Measurements from ENCODE around the gene RABGAP1.

RABGAP1 gene

DNA sequence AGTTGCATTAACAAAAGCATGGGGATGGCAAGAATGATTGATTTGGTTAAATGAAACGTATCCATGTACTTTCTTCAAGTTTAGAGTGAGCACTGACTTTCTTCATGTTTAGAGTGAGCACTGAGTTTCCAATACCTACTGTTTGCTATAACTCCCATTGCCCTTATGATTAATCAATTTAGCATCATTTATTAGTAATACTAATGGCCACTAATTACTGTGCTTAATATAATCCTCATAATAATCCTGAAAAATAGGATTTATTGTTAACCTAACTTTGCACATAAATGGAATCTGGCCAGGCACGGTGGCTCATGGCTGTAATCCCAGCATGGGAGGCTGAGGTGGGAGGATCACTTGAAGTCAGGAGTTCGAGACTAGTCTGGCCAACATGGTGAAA is 70.6 kb downstream of the RABGAP1 start:
- DNase-seq = no peak

DNA sequence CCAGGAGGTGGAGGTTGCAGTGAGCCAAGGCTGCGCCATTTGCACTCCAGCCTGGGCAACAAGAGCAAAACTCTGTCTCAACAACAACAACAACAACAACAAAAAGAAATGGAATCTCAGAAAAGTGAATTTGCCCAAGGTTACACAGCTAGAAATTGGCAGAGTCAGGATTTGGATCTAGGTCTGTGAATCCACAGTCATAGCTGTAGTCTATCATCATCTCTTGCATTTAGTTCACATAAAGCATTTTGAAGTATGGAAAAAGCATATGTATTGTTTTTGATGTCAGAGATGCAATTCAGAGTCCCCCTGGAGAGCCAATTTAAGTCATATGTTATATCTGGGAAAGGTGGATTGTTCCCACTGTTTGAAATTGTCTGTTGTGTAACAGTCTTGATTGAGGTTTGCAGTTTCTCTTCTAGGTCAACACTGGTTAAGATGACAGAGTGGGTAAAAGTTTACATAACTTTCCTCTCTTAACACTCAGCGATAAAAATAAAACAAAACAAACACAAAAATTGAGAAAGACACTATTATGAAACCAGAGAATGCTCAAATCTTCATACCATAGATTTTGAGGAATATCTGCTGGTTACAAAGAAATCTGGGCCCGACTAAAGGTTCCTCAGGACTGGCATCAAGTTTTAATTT is 71.2 kb downstream of the RABGAP1 start:
- DNase-seq = no peak

DNA sequence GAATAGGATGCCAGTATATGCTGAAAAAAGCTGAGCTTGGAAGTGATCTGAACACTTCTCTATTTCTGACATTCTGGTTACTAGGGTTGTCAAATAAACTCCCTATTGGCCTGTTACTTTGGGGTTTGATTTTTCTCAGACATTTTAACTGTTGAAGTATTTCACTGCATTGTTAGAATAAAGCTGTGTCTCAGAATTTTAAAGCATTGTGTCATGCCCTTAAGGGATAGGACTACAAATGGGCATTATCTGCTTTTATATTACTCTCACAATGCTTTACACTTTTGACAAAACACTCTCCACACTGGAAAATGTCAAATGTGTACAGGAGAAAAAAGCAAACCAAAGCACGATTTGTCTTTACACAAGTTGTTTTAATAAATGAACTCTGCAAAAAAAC is 75.8 kb downstream of the RABGAP1 start:
- DNase-seq = no peak

DNA sequence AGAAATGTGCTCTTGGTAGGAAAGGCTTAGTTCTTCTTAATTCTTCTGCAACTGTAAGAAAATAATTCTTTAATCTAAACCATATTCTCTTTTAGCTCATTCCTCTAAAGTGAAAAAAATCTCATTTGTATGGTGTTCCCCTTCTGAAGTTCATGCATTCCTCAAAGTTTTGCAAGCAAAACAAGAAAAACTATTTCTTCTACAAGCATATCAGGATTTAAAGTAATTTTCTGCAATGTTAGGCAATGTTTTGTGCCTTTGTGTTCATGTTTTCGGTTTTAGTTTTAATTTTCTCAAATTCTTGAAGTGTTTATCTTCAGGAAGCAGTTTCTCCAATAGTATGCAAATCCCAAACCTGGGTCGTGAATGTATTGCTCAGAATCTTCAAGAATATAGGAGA is 80.0 kb downstream of the RABGAP1 start:
- no peak for DNase-seq

DNA sequence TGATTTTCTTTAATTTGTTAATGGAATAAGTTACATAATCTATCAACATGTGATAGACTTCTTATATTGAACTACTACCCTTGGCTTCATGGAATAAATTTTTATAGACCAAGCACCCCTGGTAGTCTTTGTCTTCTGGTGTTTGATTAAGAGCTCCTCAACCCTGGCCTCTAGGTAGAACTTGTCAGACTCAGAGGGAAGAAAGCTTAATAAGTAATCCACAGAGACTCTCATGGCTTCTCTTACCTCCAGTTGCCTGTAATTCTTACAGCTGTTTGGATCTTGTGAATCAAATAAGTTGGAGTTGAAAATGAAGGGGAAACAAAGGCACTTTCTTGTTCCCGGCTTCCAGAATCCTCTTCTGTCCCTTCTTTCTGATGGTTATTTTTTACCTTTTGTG is 85.6 kb downstream of the RABGAP1 start:
- DNase-seq = no peak

DNA sequence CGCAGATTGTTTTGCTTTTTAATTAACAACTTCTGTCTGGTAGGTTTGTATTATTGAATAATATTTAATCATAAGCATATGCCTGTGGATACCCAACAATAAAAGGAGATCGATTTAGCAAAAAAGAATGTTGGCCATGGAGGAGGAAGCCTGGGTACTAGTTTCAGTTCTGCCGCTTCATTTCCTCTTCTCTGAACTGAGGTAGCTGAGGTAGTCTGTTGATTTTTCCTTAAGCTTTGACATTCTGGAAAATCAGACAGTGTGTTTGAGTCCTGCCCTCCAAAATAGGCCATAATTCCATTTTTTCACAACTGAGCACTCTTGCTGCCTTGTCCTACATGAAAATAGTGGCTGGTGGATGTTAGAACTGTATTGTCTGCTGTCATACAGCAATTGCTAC is 86.7 kb downstream of the RABGAP1 start:
- no peak for DNase-seq

DNA sequence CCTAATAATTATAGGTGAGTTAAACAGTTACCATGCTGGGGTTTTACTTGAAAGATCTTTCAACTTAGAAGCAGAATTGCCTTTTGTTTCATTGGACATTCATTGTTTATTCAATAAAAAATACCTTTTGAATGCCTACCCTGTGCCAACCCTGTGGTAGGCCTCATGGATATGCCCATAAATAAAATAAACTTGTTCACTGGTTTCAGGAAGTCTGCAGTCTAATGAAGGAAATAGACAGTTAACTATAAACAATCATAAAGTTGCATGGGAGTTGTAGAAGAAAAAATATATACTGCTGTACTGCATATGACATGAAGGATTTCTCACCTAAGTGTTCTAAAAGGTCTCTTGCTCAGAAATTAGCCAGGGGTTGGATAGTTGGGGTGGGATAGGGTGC is 87.3 kb downstream of the RABGAP1 start:
- no peak for DNase-seq

DNA sequence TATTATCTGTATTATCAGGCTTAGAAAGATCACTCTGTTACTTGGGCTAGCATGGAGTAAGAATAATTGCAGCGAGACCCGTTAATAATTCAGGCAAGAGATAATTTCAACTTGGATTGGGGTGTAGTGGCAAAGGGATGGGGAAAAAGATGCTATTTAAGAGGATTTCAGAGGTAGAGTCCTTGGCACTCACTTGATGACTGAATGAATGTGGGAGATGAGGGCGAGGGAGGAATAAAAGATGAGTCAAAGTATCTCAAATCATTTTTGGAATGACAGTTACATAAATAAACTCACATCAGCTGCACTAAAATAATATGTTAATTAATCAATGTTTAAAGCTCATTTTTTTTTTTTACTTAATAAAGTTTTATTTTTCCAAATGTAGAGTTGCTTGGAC is 88.2 kb downstream of the RABGAP1 start:
- no peak for DNase-seq

DNA sequence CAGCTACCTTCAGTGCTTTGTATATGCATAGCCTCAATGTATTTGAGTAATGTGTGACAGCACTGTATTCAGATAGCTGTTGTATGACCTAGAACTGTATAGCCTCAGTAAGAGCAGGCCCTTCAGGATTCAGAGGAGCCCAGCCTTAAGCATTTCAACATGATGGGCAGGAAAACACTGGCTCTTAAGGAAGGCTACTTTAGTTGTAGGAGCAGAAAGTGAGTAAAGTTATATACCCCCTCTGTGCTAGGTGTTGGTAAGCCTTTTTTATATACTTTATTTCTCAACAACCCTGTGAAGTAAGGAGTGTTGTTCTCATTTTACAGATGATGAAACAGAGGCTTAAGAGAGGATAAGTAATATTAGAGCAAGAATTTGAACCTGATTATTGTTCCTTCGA is 91.1 kb downstream of the RABGAP1 start:
- no peak for DNase-seq

DNA sequence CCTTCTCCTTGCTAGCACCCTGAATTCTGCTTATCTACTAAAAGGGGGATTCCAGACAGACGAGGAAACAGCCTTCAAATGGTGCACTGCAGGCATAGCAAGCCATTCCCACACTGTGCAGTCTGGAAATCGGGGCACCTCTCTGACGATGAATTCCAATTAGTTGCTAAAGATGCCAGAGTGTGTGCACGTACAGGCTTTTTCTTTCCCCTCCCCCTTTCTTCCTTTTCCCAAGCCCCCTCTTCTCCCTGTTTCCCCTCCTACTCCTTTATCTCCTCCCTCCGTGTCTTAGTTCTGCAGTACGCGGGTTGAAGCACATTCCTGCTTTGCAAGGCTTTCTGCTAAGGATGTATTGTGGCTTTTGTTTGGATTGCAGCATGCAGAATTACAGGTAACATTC is 92.5 kb downstream of the RABGAP1 start, which contains the start of gene GPR21:
TSS of gene GPR21 (plus strand) at position 316 of the 400 bp plus-strand sequence. CDS start 900 bp downstream, outside the sequence.
- DNase-seq = no peak

DNA sequence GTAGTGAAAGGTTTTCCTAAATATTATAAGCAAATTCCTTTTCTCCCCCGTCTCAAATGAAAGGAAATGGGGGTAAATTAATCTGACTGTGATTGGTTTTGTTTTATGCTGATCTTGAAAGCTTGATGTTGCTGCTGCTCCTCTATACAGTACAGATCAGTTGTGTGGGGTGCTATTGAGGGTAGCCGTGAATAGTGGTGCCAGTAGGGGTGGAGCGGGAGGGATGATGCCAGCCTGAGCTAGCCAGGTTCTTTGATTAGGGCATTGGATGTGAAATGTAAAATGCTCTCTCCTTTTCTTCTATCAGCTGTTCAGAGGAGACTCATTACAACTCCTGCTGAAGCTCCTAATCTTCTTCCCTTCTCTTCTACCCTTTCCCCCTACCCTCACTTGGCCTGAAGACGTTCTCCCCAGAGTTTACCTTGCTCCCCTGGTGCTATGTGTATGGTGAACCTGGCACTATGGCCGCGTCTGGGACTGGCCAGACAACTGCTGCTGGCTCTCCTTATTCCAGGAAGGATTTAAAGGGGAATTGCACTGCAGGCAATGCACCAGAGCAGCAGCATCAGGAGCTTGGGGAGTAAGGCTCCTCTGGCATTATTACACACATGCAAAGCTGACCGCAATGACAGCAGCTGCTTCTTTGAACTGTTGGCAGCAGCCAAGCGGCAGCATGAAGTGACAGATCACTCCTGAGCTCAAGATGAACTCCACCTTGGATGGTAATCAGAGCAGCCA is 93.2 kb downstream of the RABGAP1 start:
- DNase-seq = no peak

DNA sequence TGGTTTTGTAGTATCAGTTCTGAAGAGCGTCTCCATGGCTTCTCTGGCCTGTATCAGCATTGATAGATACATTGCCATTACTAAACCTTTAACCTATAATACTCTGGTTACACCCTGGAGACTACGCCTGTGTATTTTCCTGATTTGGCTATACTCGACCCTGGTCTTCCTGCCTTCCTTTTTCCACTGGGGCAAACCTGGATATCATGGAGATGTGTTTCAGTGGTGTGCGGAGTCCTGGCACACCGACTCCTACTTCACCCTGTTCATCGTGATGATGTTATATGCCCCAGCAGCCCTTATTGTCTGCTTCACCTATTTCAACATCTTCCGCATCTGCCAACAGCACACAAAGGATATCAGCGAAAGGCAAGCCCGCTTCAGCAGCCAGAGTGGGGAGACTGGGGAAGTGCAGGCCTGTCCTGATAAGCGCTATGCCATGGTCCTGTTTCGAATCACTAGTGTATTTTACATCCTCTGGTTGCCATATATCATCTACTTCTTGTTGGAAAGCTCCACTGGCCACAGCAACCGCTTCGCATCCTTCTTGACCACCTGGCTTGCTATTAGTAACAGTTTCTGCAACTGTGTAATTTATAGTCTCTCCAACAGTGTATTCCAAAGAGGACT is 94.2 kb downstream of the RABGAP1 start:
- no peak for DNase-seq

DNA sequence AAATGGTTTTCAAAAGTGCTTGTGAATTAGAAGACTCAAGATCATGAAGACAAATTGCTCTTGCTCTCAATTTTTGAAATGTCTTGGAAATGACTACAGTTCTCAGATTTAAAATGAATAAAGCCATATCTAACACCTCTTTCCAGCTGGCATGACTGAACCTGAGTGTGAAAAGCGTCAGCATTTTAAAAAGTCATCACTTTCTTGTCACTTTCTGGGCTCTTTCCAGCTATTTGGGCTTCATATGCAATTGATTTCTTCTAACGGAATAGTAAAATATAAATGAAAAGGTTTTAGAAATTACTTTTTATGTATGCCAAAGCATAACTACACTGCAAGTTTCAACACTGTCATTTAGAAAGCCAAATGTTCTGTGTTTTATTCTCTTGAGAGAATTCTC is 95.0 kb downstream of the RABGAP1 start:
- no peak for DNase-seq

DNA sequence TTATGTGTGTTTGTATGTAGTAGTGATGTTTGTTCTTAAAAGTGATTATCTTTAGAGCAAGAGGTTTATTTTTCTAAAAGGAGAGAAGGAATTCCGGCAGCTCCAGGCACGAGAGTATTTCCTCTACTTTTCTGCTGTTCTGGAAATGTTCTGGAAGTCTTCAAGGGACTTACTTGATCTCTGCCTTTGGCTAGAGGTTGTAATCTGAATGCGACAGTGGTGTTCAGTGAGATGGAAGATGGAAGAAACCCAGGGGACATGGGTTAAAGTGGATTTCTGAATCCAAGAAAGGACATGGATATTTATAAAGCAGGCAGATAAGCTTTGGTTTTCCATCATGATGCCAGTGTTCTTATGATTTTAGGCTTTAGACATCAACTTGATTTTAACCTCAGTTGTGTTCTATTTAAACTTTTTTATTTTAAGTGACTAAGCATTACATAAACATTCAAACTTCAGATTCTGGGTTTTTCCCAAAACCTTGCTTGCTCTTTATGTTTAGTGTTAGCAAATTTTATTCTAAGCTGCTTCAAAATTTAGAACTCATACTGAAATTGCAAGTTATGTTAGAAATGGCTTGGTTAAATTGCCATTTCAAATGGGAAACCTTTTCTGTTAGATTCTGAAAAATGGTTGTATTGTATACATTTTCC is 96.2 kb downstream of the RABGAP1 start:
- no peak for DNase-seq

DNA sequence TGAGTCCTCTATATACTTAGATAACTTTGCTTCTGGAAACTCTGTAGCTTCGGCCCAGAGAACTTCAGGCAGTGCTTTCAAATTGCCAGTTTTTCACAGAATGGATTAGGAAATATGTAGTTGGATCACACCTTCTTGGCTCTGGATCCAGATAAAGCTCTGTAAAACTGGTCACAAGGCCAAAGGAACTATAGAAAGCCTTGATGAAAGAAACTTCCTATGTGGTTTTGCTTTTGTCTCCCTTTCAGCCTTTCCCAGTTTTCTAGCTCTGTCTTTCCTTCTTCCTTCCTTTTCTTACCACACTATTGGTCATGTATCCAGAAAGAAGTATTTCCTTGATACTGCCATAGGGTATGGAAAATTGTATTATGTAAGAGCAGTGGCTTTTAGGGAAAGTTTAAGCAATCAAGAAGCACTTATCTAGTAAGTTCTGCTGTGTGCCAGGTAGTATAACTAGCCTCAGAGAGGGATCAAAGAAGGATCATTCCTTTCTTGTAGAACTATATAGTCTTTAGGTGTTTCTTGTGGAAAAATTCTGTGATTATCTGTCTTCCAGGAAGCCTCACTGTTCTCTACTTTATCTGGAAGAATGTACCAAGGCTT is 98.9 kb downstream of the RABGAP1 start:
- DNase-seq = no peak

DNA sequence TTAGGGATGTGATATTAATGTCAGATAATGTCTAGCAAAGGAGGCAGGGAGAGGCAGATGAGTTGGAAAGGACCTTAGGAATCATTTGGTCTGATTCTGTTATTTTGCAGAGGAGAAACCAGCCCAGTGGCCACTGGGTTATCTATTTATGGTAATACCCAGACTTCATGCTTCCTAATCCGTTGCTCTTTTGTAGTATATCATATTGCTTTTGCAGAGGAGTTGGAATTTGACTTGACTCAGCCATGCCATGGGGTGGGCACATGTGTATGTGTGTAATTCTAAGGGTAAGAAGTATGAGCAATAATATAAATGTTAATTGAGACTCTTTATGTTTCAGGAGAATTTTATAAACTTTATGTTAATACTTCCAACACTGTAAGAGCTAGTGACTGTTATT is 100.0 kb downstream of the RABGAP1 start:
- DNase-seq = no peak

DNA sequence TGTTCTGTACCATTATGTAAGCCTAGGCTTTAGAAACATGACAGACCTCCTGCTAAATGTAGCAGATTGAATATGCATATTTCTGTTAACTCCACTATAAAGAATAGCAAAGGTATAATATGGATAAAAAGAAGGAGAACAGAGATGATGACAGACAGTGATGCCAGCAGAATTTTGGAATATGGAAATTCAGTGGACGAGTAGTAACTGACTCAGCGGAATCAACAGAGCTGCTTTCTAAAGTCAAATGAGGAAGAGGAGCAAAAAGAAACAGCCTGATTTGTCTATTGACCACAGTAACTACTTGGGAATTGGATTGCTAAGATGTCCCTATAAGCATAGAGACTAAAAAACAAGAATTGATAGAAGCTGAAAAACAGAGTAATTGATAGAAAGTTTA is 100.7 kb downstream of the RABGAP1 start:
- DNase-seq = no peak

DNA sequence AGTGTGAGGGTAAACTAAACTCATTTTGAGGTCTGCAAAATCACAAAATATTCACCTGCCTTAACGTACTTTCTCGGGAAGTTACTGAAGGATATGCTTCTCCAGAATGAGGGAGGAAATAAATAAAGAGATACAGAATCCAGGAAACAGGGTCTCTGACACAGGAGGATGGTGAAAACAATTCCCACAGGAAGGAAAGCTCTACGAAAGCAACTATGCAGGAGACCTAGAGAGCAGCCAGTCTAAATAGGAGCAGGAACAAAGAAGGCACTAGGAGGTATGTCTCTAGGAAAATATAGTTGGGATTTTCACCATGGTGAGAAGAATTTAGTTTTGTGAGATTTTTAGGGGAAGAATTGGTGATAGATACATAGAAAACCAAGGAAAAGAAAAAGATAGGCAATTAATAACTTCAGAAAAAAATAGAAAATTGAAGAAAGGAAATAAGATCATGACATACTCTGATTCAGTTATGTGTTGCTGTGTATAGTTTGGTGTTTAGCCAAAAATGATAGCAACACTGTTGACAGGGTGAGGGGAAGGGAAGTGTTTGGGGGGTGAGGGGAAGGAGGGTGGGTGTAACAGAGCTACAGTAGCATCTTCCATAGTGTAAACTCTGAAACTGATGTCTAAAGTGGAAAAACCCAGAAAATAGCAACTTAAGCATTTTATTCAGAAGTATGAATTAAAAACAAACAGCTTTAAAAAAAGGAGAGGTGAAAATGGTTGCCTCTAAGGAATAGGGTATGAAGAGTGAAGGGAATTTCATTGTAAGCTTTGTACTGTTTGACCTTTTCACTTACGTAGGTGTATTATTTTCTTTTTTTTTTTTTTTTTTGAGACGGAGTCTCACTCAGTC is 102.5 kb downstream of the RABGAP1 start:
- no peak for DNase-seq

DNA sequence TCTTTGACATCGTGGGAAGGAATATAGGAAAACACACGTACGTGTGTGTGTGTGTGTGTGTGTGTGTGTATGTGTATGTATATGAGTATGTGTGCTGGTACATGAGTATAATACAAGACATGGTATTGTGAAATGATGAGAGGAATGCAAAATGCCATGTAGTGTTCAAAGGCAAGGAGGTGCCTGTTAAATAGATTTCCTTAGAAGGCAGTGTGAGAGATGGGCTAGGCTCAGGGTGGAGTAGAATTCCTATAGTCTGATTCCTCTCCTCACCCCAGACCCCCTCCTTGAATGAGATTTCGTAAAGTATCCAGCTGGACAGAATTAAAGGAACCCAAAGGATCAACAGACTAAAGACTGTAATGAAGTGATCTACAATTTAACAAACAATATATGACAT is 103.8 kb downstream of the RABGAP1 start:
- no peak for DNase-seq

DNA sequence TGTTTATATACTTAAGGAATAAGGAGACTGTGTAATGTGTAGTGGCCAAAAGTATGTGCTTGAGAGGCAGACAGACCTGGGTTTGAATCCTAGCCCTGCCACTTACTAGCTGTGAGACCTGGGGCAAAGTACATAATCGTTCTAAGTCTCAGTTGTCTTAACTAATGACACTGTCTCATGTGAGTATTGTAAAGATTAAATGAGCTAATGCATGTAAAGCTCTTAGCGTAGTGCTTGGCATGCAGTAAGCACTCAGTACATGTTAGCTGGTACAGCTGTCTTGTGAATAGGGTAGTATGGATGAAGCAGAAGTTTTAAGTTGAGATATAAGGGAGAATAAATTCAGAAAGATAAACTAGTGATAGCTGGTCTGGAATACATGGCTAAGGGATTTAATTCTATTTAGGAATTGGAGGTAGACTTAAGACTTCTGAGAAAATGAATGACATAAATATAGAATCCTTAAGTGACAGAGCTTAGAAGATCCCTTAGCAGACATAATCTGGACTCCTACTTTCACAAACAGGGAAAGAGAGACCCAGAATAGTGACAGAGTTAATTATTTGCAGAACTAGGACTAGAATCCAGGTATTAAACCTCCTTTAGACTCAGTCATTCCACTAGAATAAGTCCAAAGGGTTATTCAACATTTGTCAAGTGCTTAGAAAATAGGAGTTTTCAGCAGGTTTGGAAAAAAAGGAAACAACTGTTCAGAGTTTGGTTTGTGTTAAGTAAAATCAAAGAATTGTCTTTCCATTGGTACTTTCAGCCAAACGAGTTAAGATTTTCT is 105.8 kb downstream of the RABGAP1 start:
- no peak for DNase-seq

DNA sequence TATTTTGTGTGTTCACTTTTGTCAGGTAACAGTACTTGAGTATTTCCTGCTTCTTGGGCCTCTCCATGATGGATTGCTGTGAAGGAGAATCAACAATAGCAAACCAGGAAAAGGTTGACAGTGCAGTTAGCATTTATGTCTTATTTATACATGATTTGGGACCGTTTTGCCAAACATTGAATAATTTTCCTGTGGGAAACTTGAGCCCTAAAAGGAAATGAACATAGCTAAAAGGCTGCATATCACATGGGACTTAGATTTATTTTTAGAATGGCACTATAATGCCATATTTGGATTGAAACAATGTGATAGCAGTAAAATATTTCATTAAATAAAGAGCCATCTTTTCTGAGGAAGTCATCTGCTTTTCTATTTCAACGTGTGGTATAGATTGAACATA is 107.9 kb downstream of the RABGAP1 start:
- no peak for DNase-seq

All from SHP77 (cell line).